Ovary (tissue), 3 donors: ENCODE measurements around the gene CBFB.

ENCODE experiments used
- EP300 ChIP-seq: sonication (generic); formaldehyde crosslinking; IDR thresholded peaks from one replicate; pipeline ENCODE4 v1.6.1; 2017; ENCODE audit warnings: antibody characterized with exemption
- POLR2A ChIP-seq: fragments of 450-650 bp; IDR thresholded peaks from one replicate; pipeline ENCODE4 v1.6.1; 2017; ENCODE audit warnings: antibody characterized with exemption, mild to moderate bottlenecking, moderate library complexity
- TF ChIP-seq, protein P1 (sequence below), 3 donors: fragments of 450-650 bp in 2 of 3; fragments of 200-600 bp in 1 of 3; IDR thresholded peaks; one replicate each; pipeline versions ENCODE4 v1.5.1 to v1.8.0; 2016 to 2022; ENCODE audit warnings: antibody characterized with exemption in 3 of 3, mild to moderate bottlenecking in 1 of 3
- donor health status: DM: no; HTN: no; CAD: no.

DNA sequence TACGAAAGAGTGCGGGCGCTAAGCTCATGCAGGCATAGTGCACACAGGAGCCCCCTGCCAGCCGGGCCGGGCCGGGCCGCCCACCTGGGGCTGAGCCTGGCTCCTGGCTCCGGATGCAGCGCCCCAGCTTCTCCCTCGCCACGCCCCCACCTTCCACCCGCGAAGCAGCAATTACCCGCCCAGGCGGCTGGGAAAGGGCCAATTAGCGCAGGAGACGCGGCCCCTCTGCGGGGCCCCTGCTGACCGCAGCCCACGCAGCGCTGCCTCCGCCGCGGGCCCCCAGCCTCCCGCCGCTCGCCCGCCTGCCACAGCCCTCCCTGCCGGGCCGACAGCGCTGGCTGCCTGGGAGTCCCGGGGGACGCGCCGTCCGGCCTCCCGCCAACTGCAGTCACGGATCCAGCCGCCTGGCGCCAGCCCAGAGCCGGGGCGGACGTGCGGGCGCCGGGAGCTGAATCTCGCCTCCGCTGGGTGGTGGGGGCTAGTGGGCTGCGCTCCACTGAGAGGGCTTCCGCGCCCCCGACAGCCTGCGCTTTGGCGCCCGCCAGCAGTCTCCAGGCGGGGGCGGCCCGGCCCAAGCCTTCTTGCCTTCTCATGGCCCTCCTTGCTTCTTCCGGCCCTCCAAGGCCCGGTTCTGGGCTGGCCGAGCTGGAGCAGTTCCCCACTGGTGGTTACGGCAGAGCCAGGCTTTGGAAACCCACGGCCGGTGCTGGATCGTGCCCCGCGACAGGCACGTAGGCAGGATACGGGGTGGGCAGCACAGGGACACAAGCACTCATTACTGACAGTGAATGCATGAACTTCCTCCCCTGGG lies 14.9 kb upstream of the CBFB start:
- TF ChIP-seq, protein P1, sequence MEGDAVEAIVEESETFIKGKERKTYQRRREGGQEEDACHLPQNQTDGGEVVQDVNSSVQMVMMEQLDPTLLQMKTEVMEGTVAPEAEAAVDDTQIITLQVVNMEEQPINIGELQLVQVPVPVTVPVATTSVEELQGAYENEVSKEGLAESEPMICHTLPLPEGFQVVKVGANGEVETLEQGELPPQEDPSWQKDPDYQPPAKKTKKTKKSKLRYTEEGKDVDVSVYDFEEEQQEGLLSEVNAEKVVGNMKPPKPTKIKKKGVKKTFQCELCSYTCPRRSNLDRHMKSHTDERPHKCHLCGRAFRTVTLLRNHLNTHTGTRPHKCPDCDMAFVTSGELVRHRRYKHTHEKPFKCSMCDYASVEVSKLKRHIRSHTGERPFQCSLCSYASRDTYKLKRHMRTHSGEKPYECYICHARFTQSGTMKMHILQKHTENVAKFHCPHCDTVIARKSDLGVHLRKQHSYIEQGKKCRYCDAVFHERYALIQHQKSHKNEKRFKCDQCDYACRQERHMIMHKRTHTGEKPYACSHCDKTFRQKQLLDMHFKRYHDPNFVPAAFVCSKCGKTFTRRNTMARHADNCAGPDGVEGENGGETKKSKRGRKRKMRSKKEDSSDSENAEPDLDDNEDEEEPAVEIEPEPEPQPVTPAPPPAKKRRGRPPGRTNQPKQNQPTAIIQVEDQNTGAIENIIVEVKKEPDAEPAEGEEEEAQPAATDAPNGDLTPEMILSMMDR (IDR thresholded peaks at IDR 0.05) = peak in 2 of 3 donors; percentile 39 to 60
- TF ChIP-seq POLR2A (no peak), EP300 (no peak)
